Stimulated activated CD4-positive, alpha-beta T cell treated with anti-CD3 and anti-CD28 coated beads, Interleukin-1b, Interleukin-23, amount 100 ng/mL, for 24 hours (primary cell): ENCODE results near the gene PAM16.
"Not testable (repeated sequence)": the region's sequence is repeated elsewhere in the genome, so short reads cannot be mapped to it uniquely, and the experiment has no call there.

ENCODE experiments used
- DNase-seq, 4 experiments: peaks; one replicate each; pipeline ENCODE4 v3.0.0-alpha.2; 2020; ENCODE audit warnings: low read depth in 4 of 4, low spot score in 1 of 4

Gene PAM16

GRCh38 chr16:4353675-4354074, 2.6 kb upstream of the PAM16 start:
- no peak for DNase-seq

- DNase-seq: no peak
Observed at GRCh38 chr16:4352843-4353242, 1.7 kb upstream of the PAM16 start.

- no peak for DNase-seq
Observed at GRCh38 chr16:4351880-4352279, 759 bp upstream of the PAM16 start.

GRCh38 chr16:4350365-4350786, 745 bp downstream of the PAM16 start:
- DNase-seq: no peak

- no peak for DNase-seq
Observed at GRCh38 chr16:4349332-4349731, 1.8 kb downstream of the PAM16 start.

GRCh38 chr16:4347765-4348509, 3.2 kb downstream of the PAM16 start:
- no peak for DNase-seq

GRCh38 chr16:4347010-4347409, 4.1 kb downstream of the PAM16 start:
- DNase-seq: no peak

GRCh38 chr16:4345836-4346781, 5.0 kb downstream of the PAM16 start:
- no peak for DNase-seq

GRCh38 chr16:4344983-4345835, 5.9 kb downstream of the PAM16 start:
- DNase-seq: no peak

GRCh38 chr16:4344300-4344982, 6.7 kb downstream of the PAM16 start:
- DNase-seq: not testable (repeated sequence)

- DNase-seq: no peak
Observed at GRCh38 chr16:4342866-4343744, 8.0 kb downstream of the PAM16 start.

- no peak for DNase-seq
Observed at GRCh38 chr16:4341250-4341649, 9.9 kb downstream of the PAM16 start.

- DNase-seq: no peak
Observed at GRCh38 chr16:4340443-4340842, 10.7 kb downstream of the PAM16 start.

GRCh38 chr16:4339909-4340308, 11.2 kb downstream of the PAM16 start:
- DNase-seq: no peak

- no peak for DNase-seq
Observed at GRCh38 chr16:4339455-4339854, 11.7 kb downstream of the PAM16 start.

GRCh38 chr16:4338712-4339299, 12.3 kb downstream of the PAM16 start:
- no peak for DNase-seq

GRCh38 chr16:4338125-4338582, 13.0 kb downstream of the PAM16 start:
- no peak for DNase-seq

- no peak for DNase-seq
Observed at GRCh38 chr16:4337540-4338088, 13.5 kb downstream of the PAM16 start.
